HG03432 (cell line): ENCODE measurements around the gene SMAD3.

Experiments used
- ATAC-seq: cut with Tn5 transposase; IDR thresholded peaks from one replicate; pipeline ENCODE4 v1.9.1; 2021; ENCODE audit warnings: mild to moderate bottlenecking, moderate library complexity; ENCODE audit not compliant: unreplicated experiment

The SMAD3 gene

DNA sequence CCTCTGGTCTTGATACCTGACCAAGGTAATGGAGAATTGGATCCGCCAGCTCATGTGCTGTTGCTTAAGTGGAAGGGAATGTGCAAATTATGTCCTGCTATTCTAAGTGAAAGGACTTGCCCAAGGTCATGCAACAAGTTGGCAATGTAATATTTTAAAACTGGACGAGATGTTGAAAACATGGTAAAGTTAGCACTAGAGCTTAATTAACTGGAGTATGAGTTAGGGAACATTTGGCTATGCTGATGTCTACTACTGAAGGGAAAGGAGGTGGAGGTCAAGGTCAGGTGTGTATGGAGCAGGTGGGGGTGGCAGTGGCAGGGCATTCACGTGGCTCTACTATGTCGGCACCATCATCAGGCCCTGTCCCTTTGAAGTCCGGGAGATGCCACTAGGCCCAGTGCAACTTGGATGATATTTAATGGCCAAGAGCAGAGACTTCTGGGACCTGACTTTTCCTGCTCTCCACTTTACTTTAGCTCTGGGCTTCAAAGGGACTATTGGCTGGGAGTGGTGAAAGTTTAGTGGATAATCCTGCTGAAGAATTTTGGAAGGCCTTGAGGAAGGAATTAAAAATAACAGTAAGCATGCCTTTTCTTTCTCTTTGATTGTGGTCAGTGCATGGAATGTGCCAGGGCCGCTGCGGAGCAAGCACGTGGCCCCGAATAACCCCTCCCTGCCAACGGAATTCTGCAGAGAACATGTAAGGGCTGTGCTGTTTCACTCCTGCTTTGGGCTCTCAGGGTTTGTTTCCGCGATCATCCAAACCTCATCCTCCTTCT lies 14.9 kb downstream of the SMAD3 start:
- ATAC-seq: no peak

DNA sequence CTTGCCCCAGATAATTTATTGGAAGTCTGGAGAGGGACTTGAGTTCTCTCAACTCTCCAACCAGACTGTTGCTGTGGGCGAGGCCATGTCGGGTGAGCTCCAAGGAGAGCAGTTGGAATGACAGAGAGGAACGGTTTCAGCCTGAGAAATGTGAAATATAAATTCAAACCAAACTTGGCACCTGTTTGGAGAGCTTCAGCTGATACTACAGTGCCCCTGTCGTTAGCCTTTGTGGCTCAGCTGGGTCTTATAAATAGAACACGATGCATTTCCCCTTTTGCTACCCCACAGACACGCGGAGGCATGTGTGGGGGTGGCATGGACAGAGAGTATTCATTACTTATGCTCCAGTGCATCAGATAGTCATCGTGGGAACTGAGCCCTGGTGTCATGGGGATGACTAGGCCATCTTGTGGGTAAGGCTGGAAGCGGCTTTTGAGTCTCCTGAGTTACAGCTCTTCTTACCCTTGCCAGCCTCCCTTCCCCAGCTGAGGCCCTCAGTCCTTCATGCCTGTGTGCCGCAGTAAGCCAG lies 15.6 kb downstream of the SMAD3 start:
- peak; percentile 62 for ATAC-seq

DNA sequence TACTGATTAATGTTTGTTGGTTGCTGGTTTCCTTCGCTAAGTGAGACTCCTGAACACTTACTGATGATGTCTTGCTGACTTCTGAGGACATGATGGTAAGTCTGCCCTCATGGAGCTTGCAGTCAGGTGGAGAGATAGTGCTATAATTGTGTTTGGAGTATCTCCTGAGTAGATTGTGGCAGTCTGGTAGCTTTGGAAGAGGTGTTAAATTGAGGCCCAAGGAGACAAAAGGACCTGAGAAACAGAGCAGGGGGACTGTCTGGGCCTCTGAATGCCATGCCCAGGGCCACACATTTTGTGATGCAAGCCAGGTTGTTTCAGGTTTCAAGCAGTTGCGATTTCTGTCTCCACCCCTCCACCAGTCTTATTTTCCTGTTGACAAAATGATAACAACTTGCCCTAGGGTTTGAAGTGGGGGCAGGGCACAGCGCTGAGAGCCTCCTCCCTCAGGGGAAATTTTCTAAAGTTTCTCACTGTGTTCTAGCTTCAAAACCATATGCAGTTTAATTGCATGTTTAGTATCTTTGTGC lies 16.7 kb downstream of the SMAD3 start:
- ATAC-seq: no peak

DNA sequence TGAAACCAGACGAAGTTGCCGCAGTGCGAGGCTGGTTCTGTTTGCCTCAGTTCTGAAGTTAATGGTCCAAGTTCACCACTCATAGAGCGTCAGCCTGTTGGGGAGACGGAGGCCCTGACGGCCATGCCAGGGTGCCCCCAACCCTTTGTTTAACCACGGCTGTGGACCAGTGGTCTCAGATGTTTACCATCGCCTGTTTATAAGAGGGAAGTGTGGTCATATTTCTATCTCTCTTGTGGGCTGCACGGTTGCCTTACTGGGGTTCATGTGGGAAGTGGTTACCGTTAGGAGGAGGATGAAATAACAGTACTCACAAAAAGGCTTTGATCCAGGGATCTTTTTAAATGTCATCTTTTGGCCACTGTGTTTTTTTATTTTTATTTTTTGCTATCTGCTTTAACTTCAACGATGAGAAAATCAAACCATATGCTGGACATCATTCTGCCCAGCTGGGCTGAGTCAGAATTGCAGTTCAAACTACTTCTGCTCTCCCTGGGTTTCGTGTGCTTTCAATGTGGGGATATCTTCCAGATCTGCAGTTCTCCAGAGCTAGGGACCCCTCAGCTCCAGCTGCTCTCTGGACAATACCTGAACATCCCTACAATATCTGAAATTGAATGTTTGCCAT lies 17.8 kb downstream of the SMAD3 start:
- ATAC-seq: no peak

DNA sequence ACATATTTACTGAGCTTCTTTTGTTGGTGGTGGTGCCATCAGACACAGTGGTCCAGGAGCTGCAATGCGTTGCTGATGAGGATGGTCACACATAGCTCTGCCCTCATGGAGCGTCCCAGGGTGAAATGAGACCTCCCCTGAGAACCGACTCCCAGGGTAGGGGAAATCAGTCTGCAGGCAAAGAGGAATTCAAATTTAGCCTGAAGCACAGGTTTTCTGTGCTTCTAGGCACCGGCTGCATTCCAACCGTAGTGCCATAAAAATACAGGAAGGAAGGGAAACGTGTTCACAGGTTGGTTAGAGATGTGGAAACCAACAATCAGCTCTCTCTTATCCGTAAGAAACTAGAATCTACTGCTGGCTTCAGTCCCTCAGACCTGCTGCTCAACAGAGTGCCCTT lies 19.2 kb downstream of the SMAD3 start:
- ATAC-seq: no peak

DNA sequence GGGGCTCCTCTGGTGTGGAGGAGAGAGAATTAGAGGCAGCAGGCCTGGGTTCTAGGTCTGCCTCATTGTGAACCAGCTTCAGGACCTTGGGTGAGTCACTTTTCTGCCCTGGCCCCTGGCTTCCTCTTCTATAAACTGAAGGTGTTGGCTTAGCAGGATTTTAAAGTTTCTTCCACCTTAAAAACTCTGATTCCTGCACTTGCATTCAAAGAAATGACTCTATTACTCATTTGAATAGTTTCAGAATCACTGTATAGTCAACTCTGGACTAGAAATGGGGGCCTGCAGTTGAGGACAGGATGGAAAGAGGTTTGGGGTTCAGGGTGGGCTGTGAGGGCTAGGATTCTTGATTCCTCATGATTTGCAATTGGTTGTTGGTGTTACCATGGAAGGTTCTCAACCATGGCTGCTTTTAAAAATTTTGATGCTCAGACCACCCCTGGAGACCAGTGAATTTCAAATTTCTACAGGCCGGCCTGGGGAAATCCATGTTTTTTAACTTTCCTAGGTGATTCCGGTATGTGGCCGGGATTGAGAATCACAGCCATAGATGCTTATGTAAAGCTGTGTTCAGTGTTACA lies 19.9 kb downstream of the SMAD3 start:
- ATAC-seq: peak; percentile 29

DNA sequence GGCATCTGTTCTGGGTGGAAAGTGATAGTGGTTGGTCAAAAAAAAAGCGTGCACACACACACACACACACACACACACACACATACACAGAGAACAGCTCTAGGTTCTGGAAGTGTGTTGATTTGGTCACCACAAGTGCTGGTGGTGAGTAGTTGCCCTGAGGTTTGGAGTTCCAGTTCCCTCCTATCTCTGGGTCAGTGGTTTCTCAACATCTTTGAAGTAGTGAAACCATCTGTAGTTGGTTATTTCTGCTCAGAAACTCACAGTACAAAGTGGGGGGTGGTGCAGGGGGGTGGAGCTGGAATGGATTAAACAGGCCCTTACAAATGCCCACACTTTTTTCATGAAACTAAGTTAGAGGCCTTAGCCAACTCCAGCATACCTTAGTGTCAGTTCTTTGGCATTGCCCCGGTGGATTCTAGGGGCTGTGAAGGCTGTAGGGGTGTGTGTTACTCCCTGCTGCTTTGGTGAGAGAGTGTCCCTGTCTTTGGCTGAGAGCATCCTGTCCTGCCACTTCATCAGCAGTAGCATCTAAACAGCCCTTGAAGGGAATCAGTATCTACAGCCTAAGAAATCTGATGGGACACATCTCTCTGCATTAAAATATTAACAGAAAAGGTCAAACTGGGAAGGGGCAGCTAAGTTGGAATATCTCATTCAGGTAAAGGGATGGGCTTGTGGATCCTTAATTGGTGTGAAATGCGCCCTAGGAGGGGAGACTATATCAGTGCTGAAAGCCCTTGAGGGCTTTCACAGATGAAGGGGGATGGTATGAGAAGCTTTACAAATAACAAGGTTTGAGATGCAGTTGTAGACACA lies 20.6 kb downstream of the SMAD3 start:
- ATAC-seq: peak; percentile 41

DNA sequence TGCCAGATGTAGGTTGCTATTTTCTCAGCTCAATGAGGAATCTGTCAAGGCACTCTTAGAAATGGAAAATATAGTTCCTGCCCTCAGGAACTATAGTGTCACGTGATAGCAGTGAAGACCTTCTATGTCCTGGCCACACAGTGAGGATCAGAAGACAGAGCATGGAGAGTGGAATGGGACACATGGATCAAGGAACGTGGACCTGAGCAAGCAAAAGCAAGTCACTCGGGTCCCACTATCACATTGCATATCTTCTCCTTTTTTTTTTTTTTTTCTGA lies 21.2 kb downstream of the SMAD3 start:
- no peak for ATAC-seq

DNA sequence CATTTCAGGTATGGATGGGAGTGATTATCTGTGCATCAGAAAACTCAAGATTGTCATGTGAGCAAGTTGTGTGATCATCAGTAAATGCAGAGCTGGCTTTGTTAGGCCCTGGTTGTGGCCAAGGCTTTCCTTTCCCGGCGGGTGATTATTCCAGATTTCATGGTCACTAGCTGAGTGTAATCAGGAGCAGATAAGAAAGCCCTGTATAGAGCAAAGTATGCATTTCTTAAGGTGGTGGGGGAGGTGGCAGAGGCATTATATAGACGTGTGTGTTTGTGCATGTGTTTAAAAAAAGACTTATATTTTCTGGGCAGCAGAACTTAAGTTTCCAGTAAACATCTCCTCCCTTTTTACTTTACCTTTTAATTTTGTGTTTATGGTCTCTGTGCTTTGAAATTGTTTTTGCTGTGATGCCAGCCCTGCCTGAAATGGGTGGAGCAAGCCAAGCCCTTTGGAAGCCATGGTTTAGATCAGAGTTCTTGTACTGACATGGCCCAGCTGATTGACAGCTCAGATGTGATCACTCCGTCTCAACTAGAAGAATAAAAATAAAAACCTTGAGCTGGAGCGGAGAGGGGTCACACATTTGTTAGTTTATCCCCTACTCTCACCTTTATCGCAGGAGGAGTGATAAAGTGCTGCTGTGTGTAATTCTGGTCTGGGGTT lies 22.2 kb downstream of the SMAD3 start:
- ATAC-seq: no peak

DNA sequence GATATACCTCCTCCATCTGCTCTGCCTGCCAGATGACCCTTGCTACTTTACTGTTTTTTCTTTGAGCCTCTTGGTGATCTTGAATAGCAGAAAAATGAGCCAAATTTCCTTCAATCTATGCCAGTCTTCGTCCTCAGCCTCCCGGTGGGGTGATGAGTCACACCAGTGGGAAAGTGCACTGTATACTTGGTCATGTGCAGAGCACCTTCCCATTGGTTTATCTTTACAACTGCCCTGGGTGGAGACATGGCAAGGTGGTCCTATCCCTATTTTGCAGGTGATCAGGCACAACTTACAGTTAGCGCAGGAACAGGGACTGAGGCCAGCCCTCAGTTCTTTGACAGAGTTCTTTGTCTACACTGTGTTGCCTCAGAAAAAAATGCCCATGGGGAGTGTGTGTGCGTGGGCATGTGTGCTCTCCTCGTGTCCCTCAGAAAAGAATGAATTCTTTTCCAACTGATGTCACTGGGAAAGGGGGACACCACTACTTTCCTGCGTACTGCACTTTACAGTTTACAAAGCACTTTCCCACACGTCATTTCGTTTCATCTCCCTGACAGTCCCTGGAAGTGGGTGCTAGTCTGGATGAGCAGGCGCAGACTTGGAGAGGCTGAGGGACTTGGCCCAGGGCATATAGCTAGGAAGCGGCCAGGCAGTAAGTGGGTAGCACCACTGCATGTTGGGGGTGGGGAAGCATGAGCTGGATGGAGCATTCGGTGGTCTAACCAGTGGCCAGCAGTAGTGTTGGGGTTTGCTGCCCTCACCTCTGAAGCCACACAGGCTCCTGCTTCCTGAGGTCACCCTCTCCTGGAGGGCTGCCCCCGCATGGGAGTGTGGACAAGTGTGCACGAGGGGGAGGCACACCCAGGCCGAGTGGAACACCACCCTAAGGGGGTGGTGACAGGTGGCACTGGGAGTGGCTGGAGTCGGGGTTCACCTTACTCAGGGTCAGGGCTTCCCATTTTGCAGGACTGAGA lies 24.1 kb downstream of the SMAD3 start:
- no peak for ATAC-seq

DNA sequence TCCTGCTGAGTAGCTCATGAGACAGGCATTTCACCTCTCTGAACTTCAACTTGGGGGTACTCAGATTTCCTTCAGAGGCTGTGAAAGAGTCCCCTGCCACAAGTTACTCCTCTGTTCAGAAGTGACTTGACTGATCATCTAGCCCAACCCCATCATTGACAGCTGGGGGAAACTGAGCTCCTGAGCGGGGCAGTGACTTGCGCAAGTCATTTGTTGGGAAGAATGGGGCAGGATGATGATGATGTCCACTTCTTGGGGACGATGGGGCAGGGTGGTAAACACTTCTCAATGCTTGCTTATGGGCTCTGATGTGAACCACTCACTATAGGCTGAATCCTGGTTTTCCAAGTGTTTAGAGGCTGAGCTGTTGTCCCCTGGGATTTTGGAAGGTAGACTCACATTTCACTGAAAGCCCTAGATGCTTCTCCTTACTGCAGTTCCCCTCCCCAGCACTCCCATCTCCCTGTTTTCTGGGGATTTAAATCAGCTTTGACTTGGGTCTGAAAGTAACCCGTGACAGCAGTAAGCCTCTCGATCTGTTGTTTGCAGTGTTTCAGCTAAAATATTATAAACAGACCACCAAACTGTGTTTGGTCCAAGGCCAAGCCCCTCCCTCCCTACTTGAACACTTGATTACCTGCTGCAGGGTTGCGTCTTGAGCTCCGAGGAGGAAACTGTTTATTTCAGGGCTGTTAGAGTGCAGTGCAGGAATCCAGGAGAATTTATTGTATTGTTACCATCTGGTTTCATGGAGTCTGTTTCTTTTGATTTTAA lies 25.1 kb downstream of the SMAD3 start:
- ATAC-seq: no peak

DNA sequence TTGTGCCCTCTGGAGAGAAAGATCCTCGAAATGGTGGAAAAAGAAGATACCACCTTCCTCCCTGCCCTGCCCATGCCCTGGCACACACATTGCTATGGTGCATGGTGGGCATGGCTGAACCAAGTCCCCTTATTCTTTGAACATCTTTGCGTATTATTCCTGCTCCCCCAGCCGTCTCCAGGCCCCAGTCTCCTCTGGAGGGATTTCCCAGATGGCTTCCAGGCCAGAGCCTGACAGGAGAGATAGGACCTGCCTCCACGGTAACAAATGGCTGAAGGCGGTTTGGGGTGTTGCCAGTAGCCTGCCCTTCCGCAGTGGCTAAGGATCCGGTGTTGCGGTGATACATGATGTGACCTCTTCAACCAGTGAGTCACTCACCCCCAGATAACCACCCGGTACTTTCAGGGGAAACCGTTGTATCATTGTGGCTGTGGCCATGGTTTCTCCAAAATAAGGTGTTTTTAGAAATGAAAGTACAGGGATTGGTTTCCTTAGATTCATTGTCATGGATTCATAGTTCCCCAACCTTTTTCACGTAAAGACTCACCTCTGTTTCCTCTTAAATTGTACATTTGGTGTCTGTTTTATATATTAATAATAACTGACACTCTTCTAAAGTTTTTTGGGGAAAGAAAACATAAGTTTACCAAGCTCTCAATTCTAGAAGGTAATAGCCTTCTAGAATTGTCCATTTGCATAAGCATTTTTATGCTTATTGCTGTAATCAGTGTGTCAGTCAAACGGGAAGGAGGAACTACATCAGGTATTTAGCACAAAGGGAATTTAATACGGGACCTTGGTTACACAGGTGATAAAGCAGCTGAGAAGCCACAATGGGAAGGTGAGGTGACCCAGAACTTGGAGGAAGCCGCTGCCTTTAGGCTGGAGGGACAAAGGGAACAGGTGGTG lies 25.9 kb downstream of the SMAD3 start:
- ATAC-seq: peak; percentile 70

DNA sequence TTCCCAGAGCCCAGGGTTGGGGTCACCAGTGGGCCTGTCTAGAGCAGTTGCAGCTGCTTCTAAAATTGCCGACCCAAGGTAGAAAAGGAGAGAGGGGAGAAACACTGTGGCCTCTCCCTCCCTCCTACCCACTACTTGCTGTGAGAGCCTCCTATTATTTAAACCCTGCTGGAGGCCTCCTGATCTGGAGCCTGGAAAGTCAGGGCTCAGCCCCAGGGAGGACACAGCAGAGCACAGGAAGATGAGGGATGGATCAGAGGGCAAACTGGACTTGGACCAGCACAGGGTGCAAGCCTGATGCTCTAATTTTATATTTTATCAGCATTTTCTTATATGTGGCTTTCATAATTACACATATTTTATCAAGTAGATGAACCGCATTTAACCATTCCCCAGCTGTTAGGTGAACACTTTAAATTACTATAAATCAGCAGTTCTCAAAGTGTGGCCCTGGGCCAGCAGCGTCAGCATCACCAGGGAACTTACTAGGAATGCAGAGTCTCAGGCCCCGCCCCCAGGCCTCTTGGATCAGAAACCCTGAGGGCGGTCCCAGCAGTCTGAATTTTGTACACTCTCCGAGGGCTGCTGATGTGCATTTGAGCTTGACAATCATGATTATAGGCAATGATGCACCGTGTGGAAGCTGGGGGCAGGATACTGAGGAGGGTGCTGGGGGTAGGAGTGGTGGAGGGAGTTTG lies 26.7 kb downstream of the SMAD3 start:
- no peak for ATAC-seq

DNA sequence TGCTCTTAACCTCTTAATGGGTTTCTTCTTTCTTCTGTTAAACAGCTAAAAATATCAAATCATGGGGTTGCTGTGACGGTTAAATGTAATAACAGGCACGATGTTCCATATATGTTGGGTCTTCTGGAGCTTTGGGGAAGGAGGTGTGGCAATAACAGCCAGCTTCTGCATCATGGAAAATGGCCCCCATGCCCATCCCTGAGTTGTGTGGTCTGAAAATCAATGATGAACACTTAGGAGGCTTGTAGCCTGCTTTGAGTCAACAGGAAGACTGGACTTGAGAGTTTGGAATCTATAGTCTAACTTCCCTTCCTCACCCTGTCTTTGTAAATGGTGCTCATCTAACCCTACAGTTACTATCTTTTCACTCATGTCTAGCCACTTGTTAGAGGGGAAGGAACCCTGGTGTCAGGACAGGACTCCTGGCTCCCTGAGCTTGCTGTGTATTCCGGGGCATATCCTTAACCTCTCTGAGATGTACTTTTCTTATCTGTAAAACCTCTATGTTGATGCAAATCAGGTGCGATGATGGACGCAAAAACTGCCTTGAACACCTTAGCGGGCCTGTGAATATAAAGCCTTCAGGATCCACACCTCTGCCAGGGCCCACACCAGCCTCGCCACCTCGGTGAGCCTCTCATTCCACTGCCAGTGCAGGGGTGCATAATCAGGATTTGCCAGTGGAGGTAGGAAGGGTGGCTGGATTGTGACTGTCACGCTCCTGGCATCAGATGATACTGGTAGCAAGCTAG lies 27.5 kb downstream of the SMAD3 start:
- no peak for ATAC-seq

DNA sequence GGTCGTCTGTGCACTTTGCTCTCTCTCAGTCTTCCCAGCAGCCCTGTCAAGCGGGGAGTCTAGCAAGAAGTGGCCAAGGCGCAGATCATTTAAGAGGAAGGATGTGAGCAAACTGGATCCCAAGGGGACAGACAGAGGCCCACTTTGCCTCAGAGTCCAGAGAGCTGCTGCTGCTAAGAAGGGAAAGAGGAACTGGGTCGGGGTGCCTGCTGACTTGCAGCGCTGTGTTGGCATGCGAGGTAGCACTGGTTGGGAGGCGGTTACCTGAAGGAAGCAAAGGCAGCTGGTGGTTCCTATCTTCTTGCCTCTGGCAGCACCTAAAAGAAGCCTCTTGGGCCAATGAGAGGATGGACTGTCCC lies 28.1 kb downstream of the SMAD3 start:
- peak; percentile 56 for ATAC-seq

DNA sequence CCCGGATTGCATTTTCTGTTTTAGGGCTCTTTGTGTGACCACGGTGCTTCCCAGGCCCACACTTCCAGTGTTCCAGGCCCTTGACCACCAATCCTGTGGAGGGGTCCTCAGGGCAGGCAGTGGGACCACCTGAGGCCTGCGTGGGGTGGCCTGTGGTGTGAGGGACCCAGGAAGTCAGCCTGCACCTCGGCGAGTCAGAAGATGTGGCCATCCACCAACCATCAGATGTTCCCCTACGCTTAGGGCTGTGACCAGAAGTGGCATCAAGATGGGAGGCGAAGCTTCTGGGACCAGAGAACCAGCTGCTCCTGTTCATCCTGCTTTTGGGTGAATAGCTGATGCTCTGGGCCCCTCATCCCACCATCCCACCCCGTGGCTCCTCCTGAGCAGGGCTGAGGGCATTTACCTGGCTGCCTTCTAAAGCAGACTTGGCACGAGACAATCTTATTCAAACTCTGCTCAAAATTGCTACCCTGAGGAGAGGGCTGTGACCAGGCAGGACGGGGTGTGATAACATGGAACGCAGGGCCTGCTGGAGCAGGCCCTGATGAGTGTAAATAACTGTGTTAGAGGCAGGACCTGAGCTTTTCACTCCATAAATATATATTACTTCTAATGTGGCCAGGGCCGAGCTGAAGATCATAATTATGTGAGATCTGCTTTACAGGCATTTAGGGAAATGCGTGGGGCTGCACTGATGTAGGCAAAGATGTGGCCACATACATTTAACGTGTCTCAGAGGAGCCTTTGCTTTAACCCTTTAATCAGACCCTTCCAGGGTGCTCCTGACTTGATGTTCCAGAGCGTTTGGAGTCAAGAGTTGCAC lies 28.8 kb downstream of the SMAD3 start:
- ATAC-seq: no peak
